WTC11 (cell line): Measurements from ENCODE around the gene AUH. TPM values are rescaled to one million over a fixed set of nuclear protein-coding genes. Genes with fewer than 3 reads are reported as not detected.

Experiments used
- ATAC-seq: fragments of 200-7000 bp; cut with Tn5 transposase; 2 replicates; pipeline ENCODE4 v1.10.0; 2021; ENCODE audit warnings: mild to moderate bottlenecking, moderate library complexity
- CTCF ChIA-PET: fragments of 300-600 bp; sonication (Branson Sonifier 250); formaldehyde crosslinking; loops from one replicate; lab custom pipeline; 2021; ENCODE audit warnings: antibody characterized with exemption; lab: Charles Lee
- POLR2A ChIA-PET: fragments of 350-600 bp; sonication (Branson Sonifier 250); formaldehyde crosslinking; loops from one replicate; lab custom pipeline; 2021; ENCODE audit warnings: antibody characterized with exemption; lab: Charles Lee
- DNase-seq: peaks from one replicate; pipeline ENCODE4 v3.0.0; 2021; ENCODE audit warnings: low spot score
- H3K27ac Mint-ChIP-seq: 2 replicates; pipeline ENCODE4 v1.8.0; 2021; ENCODE audit warnings: mixed read lengths
- H3K27me3 Mint-ChIP-seq: 2 replicates; pipeline ENCODE4 v1.8.0; 2021; ENCODE audit warnings: low read depth, mild to moderate bottlenecking, moderate library complexity, mixed read lengths
- H3K36me3 Mint-ChIP-seq: 2 replicates; pipeline ENCODE4 v1.8.0; 2021; ENCODE audit warnings: mixed read lengths
- H3K4me1 Mint-ChIP-seq: 2 replicates; pipeline ENCODE4 v1.8.0; 2022; ENCODE audit warnings: mixed read lengths
- H3K4me3 Mint-ChIP-seq: 2 replicates; pipeline ENCODE4 v1.8.0; 2021; ENCODE audit warnings: mild to moderate bottlenecking, moderate library complexity, mixed read lengths
- H3K9me3 Mint-ChIP-seq: 2 replicates; pipeline ENCODE4 v1.8.0; 2021; ENCODE audit warnings: mixed read lengths
- CBFB ChIP-seq: sonication (generic); formaldehyde crosslinking; IDR thresholded peaks from 2 replicates; pipeline ENCODE4 v1.8.1; 2022; ENCODE audit warnings: mild to moderate bottlenecking, low read depth, missing genetic modification reagents
- CREB1 ChIP-seq: sonication (generic); formaldehyde crosslinking; IDR thresholded peaks from 2 replicates; pipeline ENCODE4 v1.8.0; 2023; ENCODE audit warnings: mild to moderate bottlenecking, missing genetic modification reagents
- ELF4 ChIP-seq: sonication (generic); formaldehyde crosslinking; IDR thresholded peaks from 2 replicates; pipeline ENCODE4 v1.8.1; 2022; ENCODE audit warnings: low read depth, mild to moderate bottlenecking, moderate library complexity, missing genetic modification reagents
- FOXJ3 ChIP-seq: sonication (generic); formaldehyde crosslinking; IDR thresholded peaks from 2 replicates; pipeline ENCODE4 v1.9.0; 2021; ENCODE audit warnings: missing genetic modification reagents, mild to moderate bottlenecking, borderline replicate concordance
- FOXP4 ChIP-seq: sonication (generic); formaldehyde crosslinking; IDR thresholded peaks from 2 replicates; pipeline ENCODE4 v1.8.0; 2022; ENCODE audit warnings: mild to moderate bottlenecking, missing genetic modification reagents
- HMGXB4 ChIP-seq: sonication (generic); formaldehyde crosslinking; IDR thresholded peaks from 2 replicates; pipeline ENCODE4 v1.8.1; 2023; ENCODE audit warnings: mild to moderate bottlenecking, moderate library complexity, missing genetic modification reagents
- JUN ChIP-seq: sonication (generic); formaldehyde crosslinking; IDR thresholded peaks from 2 replicates; pipeline ENCODE4 v1.8.0; 2023; ENCODE audit warnings: mild to moderate bottlenecking, missing genetic modification reagents
- KAT7 ChIP-seq: sonication (generic); formaldehyde crosslinking; IDR thresholded peaks from 2 replicates; pipeline ENCODE4 v1.8.1; 2023; ENCODE audit warnings: missing genetic modification reagents, mild to moderate bottlenecking, borderline replicate concordance
- MAX ChIP-seq: sonication (generic); formaldehyde crosslinking; IDR thresholded peaks from 2 replicates; pipeline ENCODE4 v1.8.0; 2022; ENCODE audit warnings: mild to moderate bottlenecking, missing genetic modification reagents
- NFATC4 ChIP-seq: fragments of 250-450 bp; sonication (Bioruptor Pico); IDR thresholded peaks from 2 replicates; pipeline ENCODE4 v1.9.0; 2021; ENCODE audit warnings: mild to moderate bottlenecking
- NR2C2 ChIP-seq: sonication (generic); formaldehyde crosslinking; IDR thresholded peaks from 2 replicates; pipeline ENCODE4 v1.8.0; 2022; ENCODE audit warnings: mild to moderate bottlenecking, missing genetic modification reagents
- PREB ChIP-seq: sonication (generic); formaldehyde crosslinking; IDR thresholded peaks from 2 replicates; pipeline ENCODE4 v1.8.1; 2022; ENCODE audit warnings: mild to moderate bottlenecking, missing genetic modification reagents, moderate library complexity, borderline replicate concordance
- PRRX2 ChIP-seq: fragments of 250-450 bp; sonication (Bioruptor Pico); IDR thresholded peaks from 2 replicates; pipeline ENCODE4 v1.8.0; 2021; ENCODE audit warnings: mild to moderate bottlenecking
- TEAD4 ChIP-seq: sonication (generic); formaldehyde crosslinking; IDR thresholded peaks from 2 replicates; pipeline ENCODE4 v1.8.0; 2022; ENCODE audit warnings: mild to moderate bottlenecking, missing genetic modification reagents
- USF1 ChIP-seq: sonication (generic); formaldehyde crosslinking; IDR thresholded peaks from 2 replicates; pipeline ENCODE4 v1.8.0; 2022; ENCODE audit warnings: mild to moderate bottlenecking, missing genetic modification reagents
- ZNF281 ChIP-seq: sonication (generic); formaldehyde crosslinking; IDR thresholded peaks from 2 replicates; pipeline ENCODE4 v1.8.0; 2023; ENCODE audit warnings: mild to moderate bottlenecking, missing genetic modification reagents
- ZNF396 ChIP-seq: fragments of 250-450 bp; sonication (Bioruptor Pico); IDR thresholded peaks from 2 replicates; pipeline ENCODE4 v1.8.0; 2021; ENCODE audit warnings: mild to moderate bottlenecking, moderate library complexity, borderline replicate concordance
- ZNF416 ChIP-seq: fragments of 250-450 bp; sonication (Bioruptor Pico); IDR thresholded peaks from 2 replicates; pipeline ENCODE4 v1.9.0; 2021; ENCODE audit warnings: mild to moderate bottlenecking, inconsistent platforms
- ZNF671 ChIP-seq: fragments of 250-450 bp; sonication (Bioruptor Pico); IDR thresholded peaks from 2 replicates; pipeline ENCODE4 v1.8.0; 2021; ENCODE audit warnings: mild to moderate bottlenecking
- total RNA-seq: library from RNA; stranded (reverse); gene quantifications from 3 replicates; pipeline ENCODE4 v1.2.3, GENCODE V29; 2021

The AUH gene
- total RNA-seq, 1 experiment from 2014 or later: 30.4 TPM

GRCh38 chr9:91239367-91240111 is 122.2 kb downstream of the AUH start (continued):
- no peak for TF ChIP-seq USF1 (CRISPR knock-in tag)
- no peak for TF ChIP-seq KAT7 (CRISPR knock-in tag)
- TF ChIP-seq MAX: no peak
- TF ChIP-seq FOXJ3 (CRISPR knock-in tag): no peak
- TF ChIP-seq PRRX2 (CRISPR knock-in tag): no peak
- TF ChIP-seq ZNF396 (CRISPR knock-in tag): no peak
- TF ChIP-seq PREB (CRISPR knock-in tag): no peak
- TF ChIP-seq CREB1 (CRISPR knock-in tag): no peak
- TF ChIP-seq NFATC4 (CRISPR knock-in tag): no peak
- no peak for TF ChIP-seq FOXP4
- TF ChIP-seq CBFB: no peak

- TF ChIP-seq ZNF281: no peak
- no peak for TF ChIP-seq ZNF416
- no peak for TF ChIP-seq ZNF671 (CRISPR knock-in tag)
- TF ChIP-seq ELF4 (CRISPR knock-in tag): no peak
- TF ChIP-seq TEAD4 (CRISPR knock-in tag): no peak
- TF ChIP-seq JUN: no peak
- TF ChIP-seq HMGXB4 (CRISPR knock-in tag): no peak
- TF ChIP-seq USF1 (CRISPR knock-in tag): no peak
- no peak for TF ChIP-seq NR2C2
- POLR2A ChIA-PET: no interaction called here
- H3K4me1 Mint-ChIP-seq: peaks cover 18% of the 10 kb centered on the region
- peaks cover 10% of the 10 kb centered on the region for H3K9me3 Mint-ChIP-seq
- ATAC-seq: no peak
- no peaks in the 10 kb centered on the region for H3K27me3 Mint-ChIP-seq
- no peak overlapping the region for H3K27ac Mint-ChIP-seq
- peaks cover 15% of the 10 kb centered on the region for H3K36me3 Mint-ChIP-seq
- CTCF ChIA-PET: no interaction called here
- no peak for DNase-seq
- H3K4me3 Mint-ChIP-seq: no peak overlapping the region
These were observed 127.2 kb downstream of the AUH start for GRCh38 chr9:91234523-91234922.
